Hematopoietic multipotent progenitor cell (in vitro differentiated cells): Measurements from ENCODE around the gene BAIAP2. TPM values are rescaled to one million over a fixed set of nuclear protein-coding genes. Genes with fewer than 3 reads are reported as not detected.

Experiments
- DNase-seq, 3 donors: peaks; one replicate each; pipeline ENCODE4 v3.0.0-alpha.2; 2011 to 2015; ENCODE audit warnings: low read depth in 2 of 3, low spot score in 2 of 3
- total RNA-seq: library from RNA; depleted of rRNA; stranded (reverse); fragments of >200 nt; gene quantifications from one replicate; pipeline ENCODE4 v1.2.3, GENCODE V29; 2012

BAIAP2 gene
- total RNA-seq, 1 donor: 5.1 TPM

GRCh38 chr17:81049973-81050551 lies 15.1 kb downstream of the BAIAP2 start:
- DNase-seq: no peak

- DNase-seq: no peak
These were observed 16.0 kb downstream of the BAIAP2 start for GRCh38 chr17:81050645-81051625.

DNA sequence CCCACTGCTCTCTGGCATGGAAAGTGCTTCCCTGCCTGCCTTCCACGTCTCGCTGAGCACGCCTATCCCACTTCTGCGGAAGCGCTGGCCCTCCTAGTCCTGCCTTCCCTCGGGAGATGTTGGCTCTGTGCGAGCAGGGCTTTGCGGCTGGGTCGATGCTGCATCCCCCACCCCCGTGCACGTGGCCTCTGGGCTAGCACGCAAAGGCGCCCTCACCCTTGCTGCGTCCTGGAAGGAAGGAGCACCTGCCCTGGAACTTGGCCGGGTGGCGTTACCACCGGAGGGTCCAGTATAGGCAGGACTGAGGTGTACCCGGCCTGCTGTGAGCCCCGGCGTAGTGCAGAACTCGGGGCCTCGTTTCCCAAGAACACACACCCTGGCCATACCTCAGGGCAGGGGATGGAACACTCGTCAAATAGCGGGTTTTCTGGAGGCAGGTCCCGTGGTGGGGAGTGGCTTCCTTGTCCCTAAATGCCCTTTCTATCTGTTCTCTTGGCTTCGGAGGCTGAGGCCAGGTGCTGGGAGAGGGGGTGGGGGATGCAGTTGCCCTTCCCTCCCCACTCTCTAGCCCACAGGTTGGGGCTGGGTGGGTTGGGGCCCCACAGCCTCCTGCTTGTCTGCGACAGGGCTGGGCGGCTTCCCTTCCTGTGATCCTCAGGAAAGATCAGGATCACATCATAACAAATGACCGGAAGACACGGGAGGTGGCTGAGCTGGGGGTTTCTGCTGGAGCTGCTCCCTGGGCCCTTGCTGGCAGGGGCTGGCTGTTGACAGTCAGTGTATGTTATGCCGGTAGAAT lies 17.4 kb downstream of the BAIAP2 start:
- no peak for DNase-seq

- no peak for DNase-seq
These were observed 18.4 kb downstream of the BAIAP2 start for GRCh38 chr17:81053041-81053970.

- no peak for DNase-seq
These were observed 19.4 kb downstream of the BAIAP2 start for GRCh38 chr17:81054308-81054707.

GRCh38 chr17:81054881-81055370 lies 20.0 kb downstream of the BAIAP2 start:
- no peak for DNase-seq

GRCh38 chr17:81056312-81056711 lies 21.4 kb downstream of the BAIAP2 start:
- no peak for DNase-seq

GRCh38 chr17:81057079-81057730 lies 22.3 kb downstream of the BAIAP2 start:
- no peak for DNase-seq

DNA sequence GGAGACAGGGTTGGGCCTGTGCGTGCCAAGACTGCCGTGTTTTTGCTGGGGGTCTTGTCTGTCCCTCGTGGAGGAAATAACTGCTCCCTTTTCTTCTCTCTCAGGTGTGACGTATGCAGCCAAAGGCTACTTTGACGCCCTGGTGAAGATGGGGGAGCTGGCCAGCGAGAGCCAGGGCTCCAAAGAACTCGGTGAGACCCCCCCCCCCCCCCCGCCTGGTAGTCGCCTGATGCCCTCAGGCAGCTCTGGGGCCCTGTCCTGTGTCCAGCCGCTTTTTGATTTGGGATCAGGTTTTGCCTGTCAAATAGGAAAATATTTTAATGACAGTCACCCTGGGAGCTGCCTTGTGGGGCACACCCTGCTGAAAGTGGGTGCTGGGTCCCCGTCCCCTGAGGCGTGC lies 22.8 kb downstream of the BAIAP2 start:
- DNase-seq: no peak

GRCh38 chr17:81058263-81058871 lies 23.4 kb downstream of the BAIAP2 start:
- no peak for DNase-seq

DNA sequence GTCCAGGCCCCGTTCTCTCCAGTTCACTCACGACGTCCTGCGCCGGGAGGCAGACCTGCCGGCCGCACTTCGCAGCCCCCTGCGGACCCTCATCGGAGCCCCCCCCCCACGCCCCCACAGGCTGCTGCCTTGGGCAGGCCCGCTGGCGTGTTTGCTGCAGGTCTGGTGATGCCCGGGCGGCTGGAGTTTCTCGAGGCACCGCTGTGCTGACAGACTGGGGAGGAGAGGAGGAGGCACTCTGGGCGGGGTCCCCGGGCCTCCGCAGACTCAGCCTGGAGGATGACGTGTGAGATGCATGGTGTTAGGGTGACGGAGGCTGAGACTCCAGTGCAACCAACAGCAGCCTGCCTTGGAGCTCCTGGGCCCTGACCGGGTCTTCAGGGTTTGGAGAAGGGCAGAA lies 24.1 kb downstream of the BAIAP2 start:
- no peak for DNase-seq

GRCh38 chr17:81060416-81060815 lies 25.5 kb downstream of the BAIAP2 start:
- DNase-seq: no peak

GRCh38 chr17:81061027-81061735 lies 26.2 kb downstream of the BAIAP2 start:
- DNase-seq: no peak

DNA sequence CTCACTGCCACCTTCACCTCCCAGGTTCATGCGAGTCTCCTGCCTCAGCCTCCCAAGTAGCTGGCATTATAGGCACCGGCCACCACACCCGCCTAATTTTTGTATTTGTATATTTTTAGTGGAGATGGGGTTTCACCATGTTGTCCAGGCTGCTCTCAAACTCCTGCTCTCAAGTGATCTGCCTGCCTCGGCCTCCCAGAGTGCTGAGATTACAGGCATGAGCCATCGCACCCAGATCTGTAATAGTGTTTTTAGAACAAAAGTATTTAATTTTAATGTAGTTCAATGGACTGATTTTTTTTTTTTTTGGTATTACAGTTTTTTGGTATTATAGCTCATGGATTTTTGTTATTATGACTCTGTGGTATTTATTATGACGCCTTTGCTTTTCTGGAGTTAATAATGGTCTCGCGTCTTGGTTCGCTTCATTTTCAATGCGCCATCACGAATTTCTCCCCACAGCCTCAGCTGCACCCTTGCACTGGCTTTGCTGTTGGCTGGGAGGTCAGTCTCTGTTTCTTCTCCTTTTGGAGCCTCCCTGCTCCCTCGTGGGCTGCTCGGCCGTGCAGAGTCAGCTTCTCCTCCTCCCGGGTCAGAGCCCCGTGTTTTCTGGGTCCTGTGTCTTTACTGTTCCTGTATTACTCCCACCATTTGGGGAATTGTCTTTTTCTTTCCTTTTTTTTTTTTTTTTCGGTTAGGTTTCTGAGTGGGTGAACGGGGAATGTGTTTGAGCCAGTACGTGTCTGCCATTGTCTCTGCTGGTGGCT lies 27.2 kb downstream of the BAIAP2 start:
- no peak for DNase-seq

DNA sequence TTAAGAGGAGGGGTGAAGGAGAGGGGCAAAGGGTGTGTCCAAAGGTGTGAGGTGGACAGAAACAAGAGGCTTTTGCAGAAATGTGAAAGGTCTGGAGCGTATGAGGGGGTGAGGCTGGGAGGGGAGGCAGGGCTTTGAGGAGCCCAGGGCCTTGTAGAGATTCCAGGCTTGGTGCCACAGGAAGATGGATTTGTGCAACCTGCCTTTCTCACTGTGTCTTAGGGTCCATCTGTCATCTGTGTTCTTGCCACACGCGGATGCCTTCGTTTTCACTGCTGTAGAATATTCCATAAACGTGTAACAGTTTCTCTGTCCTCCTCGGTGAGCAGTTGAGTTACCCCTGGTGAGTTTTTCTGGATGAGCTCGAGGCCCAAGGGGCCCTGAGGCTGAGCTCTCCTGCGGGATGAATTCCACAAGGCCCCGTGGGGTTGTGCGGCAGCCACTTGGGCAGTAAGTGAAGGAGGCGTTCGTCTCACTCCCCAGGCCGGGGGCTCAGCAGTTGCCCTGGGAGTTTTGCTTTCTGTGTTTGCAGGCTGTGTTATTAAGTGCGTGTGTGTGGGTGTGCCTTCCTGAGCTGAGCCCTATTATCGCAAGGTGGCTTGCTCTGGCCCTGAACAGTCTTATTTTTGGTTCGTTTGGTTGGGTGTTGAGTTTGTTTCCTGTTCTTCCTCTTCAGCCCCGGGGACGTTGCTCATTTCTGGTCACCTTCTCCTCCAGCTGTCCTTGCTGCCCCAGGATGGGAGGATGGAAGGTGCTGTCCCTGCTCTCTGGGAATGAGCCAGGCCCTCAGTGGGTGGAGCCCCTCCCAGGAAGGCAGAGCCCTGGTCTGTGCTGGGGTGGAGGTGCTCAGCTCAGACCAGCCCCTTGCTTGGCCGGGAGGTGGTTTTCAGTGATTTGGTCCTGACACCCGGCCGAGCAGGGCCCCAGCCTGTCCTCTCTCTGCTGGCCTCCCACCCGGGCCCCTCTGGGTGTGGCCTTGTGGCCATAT lies 28.4 kb downstream of the BAIAP2 start:
- DNase-seq: no peak

GRCh38 chr17:81064678-81065475 lies 29.9 kb downstream of the BAIAP2 start:
- DNase-seq: no peak
